Endothelial cell of umbilical vein (primary cell): ENCODE results near the gene VPS35. TPM values are rescaled to one million over a fixed set of nuclear protein-coding genes. Genes with fewer than 3 reads are reported as not detected.
A peak's percentile ranks its signal among the peaks of the same experiment; 100 is the strongest.

ENCODE experiments used
- BruUV-seq: library from RNA; stranded (reverse); fragments of 400-500 nt; replicated peaks from 2 replicates; lab custom pipeline; 2021; lab: Mats Ljungman, UMichigan
- CTCF ChIA-PET: fragments of 300-600, 350-600 bp; sonication (Branson Sonifier 250); formaldehyde crosslinking; loops from one replicate; lab custom pipeline; 2021; ENCODE audit warnings: antibody characterized with exemption, inconsistent platforms; lab: Charles Lee
- POLR2A ChIA-PET: fragments of 300-600, 350-600 bp; sonication (Branson Sonifier 250); formaldehyde crosslinking; loops from one replicate; lab custom pipeline; 2021; ENCODE audit warnings: antibody characterized with exemption, inconsistent platforms; lab: Charles Lee
- DNase-seq: peaks from one replicate; pipeline ENCODE4 v3.0.0-alpha.2; 2011; ENCODE audit warnings: low read depth, low spot score
- FAIRE-seq: peaks from 2 replicates; lab custom pipeline; 2011; peaks lifted over from hg19 to GRCh38; lab: Jason Lieb, UNC
- H2AFZ ChIP-seq: 2 replicates; pipeline ENCODE4 v1.6.0; 2012; ENCODE audit warnings: low read depth, low read length, control low read depth, inconsistent platforms
- H3K27ac ChIP-seq: 2 replicates; pipeline ENCODE4 v1.5.1; 2011; ENCODE audit warnings: low read depth, mild to moderate bottlenecking, control low read depth, low read length, moderate library complexity; ENCODE audit not compliant: insufficient read depth
- H3K27me3 ChIP-seq, 2 experiments: 2 replicates each; pipeline versions ENCODE4 v1.6.0 to v1.6.1; 2011; ENCODE audit warnings: low read length in 2 of 2, mixed read lengths in 1 of 2; ENCODE audit not compliant: control insufficient read depth in 2 of 2, insufficient read depth in 2 of 2
- H3K36me3 ChIP-seq, 2 experiments: 2 replicates in 1 of 2; 3 replicates in 1 of 2; pipeline ENCODE4 v1.5.1; 2011; ENCODE audit warnings: low read length in 2 of 2, mild to moderate bottlenecking in 1 of 2, moderate library complexity in 1 of 2; ENCODE audit not compliant: control insufficient read depth in 2 of 2, insufficient read depth in 2 of 2; ENCODE audit errors: extremely low read depth in 1 of 2
- H3K4me1 ChIP-seq: 3 replicates; pipeline ENCODE4 v1.5.1; 2011; ENCODE audit warnings: mild to moderate bottlenecking, low read length; ENCODE audit not compliant: control insufficient read depth, insufficient read depth; ENCODE audit errors: extremely low read depth
- H3K4me2 ChIP-seq: 2 replicates; pipeline ENCODE4 v1.6.1; 2011; ENCODE audit warnings: low read length, control low read depth, mixed read lengths; ENCODE audit not compliant: insufficient read depth
- H3K4me3 ChIP-seq, 3 experiments: fragments of 200-600 bp in 1 of 3; sonication (generic), shearing (Covaris generic) in 1 of 3; replicated peaks in 1 of 3; 2 replicates each; pipeline ENCODE4 v1.5.1; 2011 to 2016; ENCODE audit warnings: control low read depth in 3 of 3, low read length in 3 of 3, mild to moderate bottlenecking in 2 of 3, inconsistent platforms in 1 of 3, low read depth in 1 of 3, moderate library complexity in 1 of 3; ENCODE audit not compliant: insufficient read depth in 1 of 3
- H3K79me2 ChIP-seq: 2 replicates; pipeline ENCODE4 v1.6.0; 2012; ENCODE audit warnings: low read length, inconsistent platforms; ENCODE audit not compliant: control insufficient read depth, insufficient read depth
- H3K9ac ChIP-seq: replicated peaks from 2 replicates; pipeline ENCODE3; 2011; ENCODE audit warnings: low read length, control low read depth; ENCODE audit not compliant: insufficient read depth; ENCODE audit errors: extremely low read depth
- H3K9me1 ChIP-seq: replicated peaks from 3 replicates; pipeline ENCODE4 v1.6.0; 2011; ENCODE audit warnings: mild to moderate bottlenecking, low read length; ENCODE audit not compliant: control insufficient read depth, insufficient read depth; ENCODE audit errors: extremely low read depth
- H3K9me3 ChIP-seq: replicated peaks from 2 replicates; pipeline ENCODE4 v1.5.1; 2012; ENCODE audit warnings: low read length, inconsistent platforms; ENCODE audit not compliant: control insufficient read depth, insufficient read depth
- H4K20me1 ChIP-seq: replicated peaks from 2 replicates; pipeline ENCODE3; 2011; ENCODE audit warnings: mild to moderate bottlenecking, low read length; ENCODE audit not compliant: control insufficient read depth, insufficient read depth; ENCODE audit errors: extremely low read depth
- FOS ChIP-seq: IDR thresholded peaks from 2 replicates; pipeline ENCODE4 v1.6.1; 2011; ENCODE audit warnings: mild to moderate bottlenecking, low read length, moderate library complexity, borderline replicate concordance; ENCODE audit not compliant: insufficient read depth
- GATA2 ChIP-seq: IDR thresholded peaks from 2 replicates; pipeline ENCODE4 v1.7.0; 2011; ENCODE audit warnings: low read depth, mild to moderate bottlenecking, moderate library complexity, mixed read lengths, low read length; ENCODE audit not compliant: insufficient read length, insufficient read depth
- JUN ChIP-seq: IDR thresholded peaks from 2 replicates; pipeline ENCODE4 v1.6.1; 2011; ENCODE audit warnings: borderline replicate concordance, low read depth; ENCODE audit not compliant: insufficient read length, insufficient read depth
- MYC ChIP-seq: IDR thresholded peaks from one replicate; pipeline ENCODE4 v1.6.1; 2011; ENCODE audit warnings: mild to moderate bottlenecking, low read depth, low read length
- POLR2A ChIP-seq: IDR thresholded peaks from 2 replicates; pipeline ENCODE4 v1.6.1; 2012; ENCODE audit warnings: low read depth, mild to moderate bottlenecking, control low read depth, low read length
- POLR2AphosphoS5 ChIP-seq: IDR thresholded peaks from 2 replicates; pipeline ENCODE4 v1.6.1; 2012; ENCODE audit warnings: low read depth, mild to moderate bottlenecking, control low read depth, low read length, moderate library complexity; ENCODE audit not compliant: insufficient read depth
- dilution Hi-C: fragments of 300-500 bp; cut with MboI; formaldehyde crosslinking; loops from one replicate; pipeline ENCODE4 v1.15.0; 2019; ENCODE audit warnings: low sequenced_read_pairs; ENCODE audit not compliant: extremely low pct_ligation_motif_present
- intact Hi-C: fragments of 100-400 bp; cut with micrococcal nuclease; formaldehyde crosslinking; loops from one replicate; pipeline ENCODE4 v1.10.0; 2022
- polyA plus RNA-seq, 4 experiments: library from polyadenylated mRNA; depleted of rRNA in 3 of 4; stranded (reverse) in 3 of 4; unstranded in 1 of 4; fragments of >200 nt; gene quantifications; 2 replicates each; pipeline versions ENCODE4 v1.2.1 to v1.2.3, GENCODE V29; 2011 to 2012; ENCODE audit warnings: missing spikeins in 1 of 4
- total RNA-seq: library from RNA; stranded (reverse); gene quantifications from 2 replicates; pipeline ENCODE4 v1.2.3, GENCODE V29; 2021
- TF ChIP-seq, protein P1 (sequence below): IDR thresholded peaks from 2 replicates; pipeline ENCODE4 v1.6.1; 2011; ENCODE audit not compliant: insufficient read depth, insufficient read length
- TF ChIP-seq, protein P2 (sequence below), 2 donors: IDR thresholded peaks; 1 replicate in 1 of 2; 2 replicates in 1 of 2; pipeline ENCODE4 v1.5.1; 2011; ENCODE audit warnings: low read length in 2 of 2, mild to moderate bottlenecking in 2 of 2, moderate library complexity in 2 of 2, control low read depth in 1 of 2, inconsistent platforms in 1 of 2, low read depth in 1 of 2; ENCODE audit not compliant: insufficient read depth in 1 of 2; ENCODE audit errors: extremely low read depth in 1 of 2

Gene VPS35
- total and polyA plus RNA-seq, 2 donors (not counting 3 experiments of a cell fraction or from before 2014, with no cell fraction given): 19.7 to 102 TPM

DNA sequence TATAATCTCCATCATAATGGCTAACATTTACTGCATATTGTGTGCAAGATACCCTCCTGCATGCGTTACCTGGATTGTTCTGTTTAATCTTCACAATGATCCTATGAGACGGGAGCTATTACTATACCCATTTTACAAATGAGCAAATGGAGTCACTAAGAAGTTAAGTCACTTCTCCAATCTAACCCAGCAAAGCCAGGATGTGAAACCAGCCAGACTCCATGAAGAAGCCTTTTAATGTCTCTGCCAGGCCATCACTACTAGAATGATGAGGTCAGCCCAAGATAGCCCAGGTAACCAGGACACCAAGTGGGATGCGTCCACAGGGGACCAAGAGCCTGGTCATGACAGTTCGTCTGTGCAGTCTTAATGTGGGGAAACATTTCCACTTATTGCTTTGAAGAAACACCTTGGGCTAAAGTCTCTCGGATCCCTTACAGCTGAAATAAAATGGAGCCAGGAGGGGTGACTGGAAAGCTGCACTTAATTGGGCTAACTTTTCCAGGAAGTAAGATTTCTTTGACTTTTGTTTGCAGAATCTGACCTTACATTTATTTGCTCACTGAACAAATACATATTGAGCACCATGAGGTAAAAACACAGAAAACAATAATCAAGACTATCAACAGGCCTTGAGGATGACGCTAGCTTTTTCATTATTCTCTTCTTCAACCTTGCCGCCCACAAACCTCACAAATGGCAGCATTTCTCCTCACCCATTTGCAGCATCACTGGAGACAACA, 66.9 kb downstream of the VPS35 start:
- ChIA-PET POLR2A (no interaction called here), CTCF (interaction anchor here (1.1 to 1.5 kb wide), 2 partner anchors 7 to 68 kb away, joined by 4 to 6 read pairs; no protein-coding TSS in a partner anchor)
- Histone ChIP-seq H3K36me3 (no peaks in the 10 kb centered on the region), H3K9me3 (no peaks in the 10 kb centered on the region), H3K4me3 (no peak overlapping the region), H3K9me1 (no peaks in the 10 kb centered on the region), H3K27me3 (no peaks in the 10 kb centered on the region), H3K79me2 (peaks cover 24% of the 10 kb centered on the region), H2AFZ (no peak overlapping the region), H3K4me2 (no peak overlapping the region), H3K9ac (no peak overlapping the region), H3K4me1 (peaks cover 5% of the 10 kb centered on the region), H3K27ac (no peak overlapping the region), H4K20me1 (no peaks in the 10 kb centered on the region)
- no peak for FAIRE-seq
- no TSS peak for BruUV-seq
- dilution Hi-C loops: no loop called here
- TF ChIP-seq POLR2A (no peak), POLR2AphosphoS5 (no peak)
- DNase-seq: no peak
- intact Hi-C loops: loop anchor here (2.0 to 10.0 kb wide), 2 partner anchors 67 to 1543 kb away; partner anchors contain the start of genes ORC6 and VPS35

DNA sequence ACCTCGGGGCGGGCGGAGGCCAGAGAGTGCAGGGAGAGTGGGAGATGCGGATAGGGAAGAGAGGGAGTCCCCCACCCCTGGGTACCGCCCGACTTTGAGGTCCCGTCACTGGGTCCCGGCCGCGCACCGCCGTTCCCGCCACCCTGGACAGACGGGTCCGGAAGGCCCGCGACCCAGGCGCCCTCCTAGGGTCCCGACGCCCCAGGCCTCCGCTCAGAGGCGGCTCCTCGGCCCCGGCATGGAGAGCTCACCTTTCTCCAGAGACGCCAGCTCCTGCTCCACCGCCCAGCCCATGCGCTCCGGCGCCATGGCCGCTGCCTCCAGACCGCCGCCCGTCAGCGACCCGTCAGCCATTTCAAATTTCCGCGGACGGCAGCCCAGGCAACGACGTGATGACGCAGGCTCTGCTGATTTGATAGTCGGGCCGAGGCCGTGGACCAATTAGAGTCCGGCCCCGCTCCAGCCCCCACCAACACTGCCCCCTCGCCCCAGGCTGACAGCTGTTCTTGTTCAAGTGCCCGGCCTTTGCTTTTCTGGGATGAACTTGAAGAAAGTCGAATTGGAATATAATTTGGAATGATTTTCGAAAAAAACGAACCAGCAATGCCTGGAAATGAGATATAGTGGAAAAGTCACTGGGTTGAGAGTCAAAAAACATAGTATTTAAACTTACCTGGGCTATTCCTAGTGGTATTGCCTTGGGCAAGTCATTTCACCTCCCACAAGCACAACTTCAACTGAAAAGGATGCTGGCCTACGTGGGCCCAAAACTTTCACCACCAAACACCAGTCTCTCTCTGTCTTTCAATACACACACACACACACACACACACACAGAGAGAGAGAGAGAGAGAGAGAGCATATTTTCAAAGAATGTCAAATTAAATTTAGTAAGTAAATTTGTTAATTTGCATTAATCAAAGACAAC, 67.7 kb downstream of the VPS35 start, which contains the start of gene SHCBP1:
Gene SHCBP1, minus strand, starts transcription at position 374 of the 928 bp plus-strand sequence. Its CDS starts 20 bp downstream, at position 354.
- BruUV-seq: no TSS peak
- intact Hi-C loops: loop anchor here (2.0 to 10.0 kb wide), 2 partner anchors 68 to 1544 kb away; partner anchors contain the start of genes ORC6 and VPS35
- DNase-seq (peak; percentile 88), FAIRE-seq (peak; percentile 95)
- Histone ChIP-seq H2AFZ (peak within 1 kb of the TSS; percentile 95), H3K9me1 (no peaks in the 10 kb centered on the region), H3K9me3 (no peaks in the 10 kb centered on the region), H3K9ac (peak within 1 kb of the TSS; percentile 76), H3K27me3 (no peaks in the 10 kb centered on the region), H3K4me2 (peak within 1 kb of the TSS; percentile 89), H3K4me1 (peaks cover 5% of the 10 kb centered on the region), H3K36me3 (no peaks in the 10 kb centered on the region), H3K4me3 (peak within 1 kb of the TSS; percentile 76 to 80 (median 77)), H3K27ac (peak within 1 kb of the TSS; percentile 62), H3K79me2 (peaks cover 26% of the 10 kb centered on the region), H4K20me1 (no peaks in the 10 kb centered on the region)
- dilution Hi-C loops: no loop called here
- POLR2A ChIA-PET: no interaction called here
- CTCF ChIA-PET: interaction anchor here (1.1 to 1.5 kb wide), 2 partner anchors 8 to 67 kb away, joined by 4 to 6 read pairs; no protein-coding TSS in a partner anchor
- peak; percentile 65 for TF ChIP-seq POLR2A
- TF ChIP-seq, protein P1, sequence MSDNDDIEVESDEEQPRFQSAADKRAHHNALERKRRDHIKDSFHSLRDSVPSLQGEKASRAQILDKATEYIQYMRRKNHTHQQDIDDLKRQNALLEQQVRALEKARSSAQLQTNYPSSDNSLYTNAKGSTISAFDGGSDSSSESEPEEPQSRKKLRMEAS: peak; percentile 65
- no peak for TF ChIP-seq JUN
- TF ChIP-seq, protein P2, sequence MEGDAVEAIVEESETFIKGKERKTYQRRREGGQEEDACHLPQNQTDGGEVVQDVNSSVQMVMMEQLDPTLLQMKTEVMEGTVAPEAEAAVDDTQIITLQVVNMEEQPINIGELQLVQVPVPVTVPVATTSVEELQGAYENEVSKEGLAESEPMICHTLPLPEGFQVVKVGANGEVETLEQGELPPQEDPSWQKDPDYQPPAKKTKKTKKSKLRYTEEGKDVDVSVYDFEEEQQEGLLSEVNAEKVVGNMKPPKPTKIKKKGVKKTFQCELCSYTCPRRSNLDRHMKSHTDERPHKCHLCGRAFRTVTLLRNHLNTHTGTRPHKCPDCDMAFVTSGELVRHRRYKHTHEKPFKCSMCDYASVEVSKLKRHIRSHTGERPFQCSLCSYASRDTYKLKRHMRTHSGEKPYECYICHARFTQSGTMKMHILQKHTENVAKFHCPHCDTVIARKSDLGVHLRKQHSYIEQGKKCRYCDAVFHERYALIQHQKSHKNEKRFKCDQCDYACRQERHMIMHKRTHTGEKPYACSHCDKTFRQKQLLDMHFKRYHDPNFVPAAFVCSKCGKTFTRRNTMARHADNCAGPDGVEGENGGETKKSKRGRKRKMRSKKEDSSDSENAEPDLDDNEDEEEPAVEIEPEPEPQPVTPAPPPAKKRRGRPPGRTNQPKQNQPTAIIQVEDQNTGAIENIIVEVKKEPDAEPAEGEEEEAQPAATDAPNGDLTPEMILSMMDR (IDR thresholded peaks at IDR 0.05; ENCODE audit: extremely low read depth in 1 of 2, insufficient read depth in 1 of 2, low read depth in 1 of 2, low read length in 2 of 2): peak in 1 of 2 donors; percentile 3
- no peak for TF ChIP-seq GATA2
- TF ChIP-seq FOS: no peak
- TF ChIP-seq MYC: no peak
- peak; percentile 76 for TF ChIP-seq POLR2AphosphoS5
